ENCODE results near the gene PTGS1. TPM values are rescaled to one million over a fixed set of nuclear protein-coding genes. Genes with fewer than 3 reads are reported as not detected.

The PTGS1 gene
- total and polyA plus RNA-seq, 4 donors = 0.84 to 5.3 (median 1.1) TPM

DNA sequence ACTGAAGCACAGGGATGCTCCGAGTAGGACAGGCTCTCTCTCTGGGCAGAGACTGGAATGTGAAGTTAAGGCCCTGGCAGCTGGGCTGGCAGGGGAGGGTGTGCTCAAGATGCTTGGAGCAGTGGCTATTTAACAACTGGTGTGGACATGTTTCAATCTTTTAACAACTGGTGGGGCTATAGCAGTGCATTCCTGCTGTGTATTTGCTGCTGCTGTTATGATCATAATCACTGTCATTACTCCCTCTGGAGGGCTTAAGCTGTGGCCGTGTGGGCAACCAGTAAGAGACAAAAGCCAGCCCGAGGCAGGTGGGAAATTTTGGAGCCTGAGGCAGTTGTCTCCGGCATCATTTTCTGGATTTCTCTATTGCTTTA, 33.3 kb upstream of the PTGS1 start:
- Histone ChIP-seq H3K9ac (ENCODE audit: low read depth in 1 of 2, low read length in 2 of 2) (no peak overlapping the region), H3K4me3 (ENCODE audit: low read depth in 1 of 3, low read length in 3 of 3) (no peak overlapping the region), H3K36me3 (ENCODE audit: control insufficient read depth in 4 of 4, insufficient read depth in 3 of 4, low read depth in 1 of 4, low read length in 3 of 4) (no peaks in the 10 kb centered on the region), H3K9me3 (ENCODE audit: control insufficient read depth in 4 of 4, low read length in 3 of 4) (no peaks in the 10 kb centered on the region), H3K27ac (ENCODE audit: low read depth in 1 of 2, low read length in 2 of 2) (no peak overlapping the region), H3K4me1 (ENCODE audit: control insufficient read depth in 4 of 4, insufficient read depth in 4 of 4, low read length in 3 of 4) (no peaks in the 10 kb centered on the region), H3K27me3 (ENCODE audit: control insufficient read depth in 4 of 4, insufficient read depth in 4 of 4, low read length in 3 of 4) (no peaks in the 10 kb centered on the region)
- TF ChIP-seq, protein P1, sequence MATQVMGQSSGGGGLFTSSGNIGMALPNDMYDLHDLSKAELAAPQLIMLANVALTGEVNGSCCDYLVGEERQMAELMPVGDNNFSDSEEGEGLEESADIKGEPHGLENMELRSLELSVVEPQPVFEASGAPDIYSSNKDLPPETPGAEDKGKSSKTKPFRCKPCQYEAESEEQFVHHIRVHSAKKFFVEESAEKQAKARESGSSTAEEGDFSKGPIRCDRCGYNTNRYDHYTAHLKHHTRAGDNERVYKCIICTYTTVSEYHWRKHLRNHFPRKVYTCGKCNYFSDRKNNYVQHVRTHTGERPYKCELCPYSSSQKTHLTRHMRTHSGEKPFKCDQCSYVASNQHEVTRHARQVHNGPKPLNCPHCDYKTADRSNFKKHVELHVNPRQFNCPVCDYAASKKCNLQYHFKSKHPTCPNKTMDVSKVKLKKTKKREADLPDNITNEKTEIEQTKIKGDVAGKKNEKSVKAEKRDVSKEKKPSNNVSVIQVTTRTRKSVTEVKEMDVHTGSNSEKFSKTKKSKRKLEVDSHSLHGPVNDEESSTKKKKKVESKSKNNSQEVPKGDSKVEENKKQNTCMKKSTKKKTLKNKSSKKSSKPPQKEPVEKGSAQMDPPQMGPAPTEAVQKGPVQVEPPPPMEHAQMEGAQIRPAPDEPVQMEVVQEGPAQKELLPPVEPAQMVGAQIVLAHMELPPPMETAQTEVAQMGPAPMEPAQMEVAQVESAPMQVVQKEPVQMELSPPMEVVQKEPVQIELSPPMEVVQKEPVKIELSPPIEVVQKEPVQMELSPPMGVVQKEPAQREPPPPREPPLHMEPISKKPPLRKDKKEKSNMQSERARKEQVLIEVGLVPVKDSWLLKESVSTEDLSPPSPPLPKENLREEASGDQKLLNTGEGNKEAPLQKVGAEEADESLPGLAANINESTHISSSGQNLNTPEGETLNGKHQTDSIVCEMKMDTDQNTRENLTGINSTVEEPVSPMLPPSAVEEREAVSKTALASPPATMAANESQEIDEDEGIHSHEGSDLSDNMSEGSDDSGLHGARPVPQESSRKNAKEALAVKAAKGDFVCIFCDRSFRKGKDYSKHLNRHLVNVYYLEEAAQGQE (IDR thresholded peaks at IDR 0.05) = no peak
- TF ChIP-seq MAX (IDR thresholded peaks at IDR 0.05) = no peak
- TF ChIP-seq, protein P2, sequence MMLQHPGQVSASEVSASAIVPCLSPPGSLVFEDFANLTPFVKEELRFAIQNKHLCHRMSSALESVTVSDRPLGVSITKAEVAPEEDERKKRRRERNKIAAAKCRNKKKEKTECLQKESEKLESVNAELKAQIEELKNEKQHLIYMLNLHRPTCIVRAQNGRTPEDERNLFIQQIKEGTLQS (IDR thresholded peaks at IDR 0.05) = no peak
- TF ChIP-seq FOXA2 (IDR thresholded peaks at IDR 0.05) = no peak
- TF ChIP-seq YY1 (IDR thresholded peaks at IDR 0.05) = no peak
- no peak for TF ChIP-seq FOXA1 (IDR thresholded peaks at IDR 0.05)
- no peak for TF ChIP-seq EGR1 (IDR thresholded peaks at IDR 0.05; ENCODE audit: low read depth in 2 of 2)
- TF ChIP-seq RAD21 (IDR thresholded peaks at IDR 0.05) = no peak
- TF ChIP-seq NR2F2 (IDR thresholded peaks at IDR 0.05) = no peak
- no peak for TF ChIP-seq ZBTB33 (IDR thresholded peaks at IDR 0.05)
- no peak for TF ChIP-seq TAF1 (conservative IDR thresholded peaks at IDR 0.05)
- TF ChIP-seq GABPA (IDR thresholded peaks at IDR 0.05 in 1 of 2, conservative IDR thresholded peaks at IDR 0.05 in 1 of 2) = no peak
- TF ChIP-seq JUND (IDR thresholded peaks at IDR 0.05) = no peak
- no peak for TF ChIP-seq SP1 (IDR thresholded peaks at IDR 0.05)
- TF ChIP-seq, protein P3, sequence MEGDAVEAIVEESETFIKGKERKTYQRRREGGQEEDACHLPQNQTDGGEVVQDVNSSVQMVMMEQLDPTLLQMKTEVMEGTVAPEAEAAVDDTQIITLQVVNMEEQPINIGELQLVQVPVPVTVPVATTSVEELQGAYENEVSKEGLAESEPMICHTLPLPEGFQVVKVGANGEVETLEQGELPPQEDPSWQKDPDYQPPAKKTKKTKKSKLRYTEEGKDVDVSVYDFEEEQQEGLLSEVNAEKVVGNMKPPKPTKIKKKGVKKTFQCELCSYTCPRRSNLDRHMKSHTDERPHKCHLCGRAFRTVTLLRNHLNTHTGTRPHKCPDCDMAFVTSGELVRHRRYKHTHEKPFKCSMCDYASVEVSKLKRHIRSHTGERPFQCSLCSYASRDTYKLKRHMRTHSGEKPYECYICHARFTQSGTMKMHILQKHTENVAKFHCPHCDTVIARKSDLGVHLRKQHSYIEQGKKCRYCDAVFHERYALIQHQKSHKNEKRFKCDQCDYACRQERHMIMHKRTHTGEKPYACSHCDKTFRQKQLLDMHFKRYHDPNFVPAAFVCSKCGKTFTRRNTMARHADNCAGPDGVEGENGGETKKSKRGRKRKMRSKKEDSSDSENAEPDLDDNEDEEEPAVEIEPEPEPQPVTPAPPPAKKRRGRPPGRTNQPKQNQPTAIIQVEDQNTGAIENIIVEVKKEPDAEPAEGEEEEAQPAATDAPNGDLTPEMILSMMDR (IDR thresholded peaks at IDR 0.05; ENCODE audit: low read depth, low read length, missing input control) = no peak
- no peak for TF ChIP-seq HNF4G (IDR thresholded peaks at IDR 0.05)
- TF ChIP-seq HNF4A (conservative IDR thresholded peaks at IDR 0.05) = no peak
- no peak for TF ChIP-seq RXRA (IDR thresholded peaks at IDR 0.05)
- no peak for DNase-seq (ENCODE audit: low spot score)
- WGBS = 67% methylated on average over 4 of the region's 4 CpGs
